Measurements from ENCODE around the gene AGT.
"Not testable (repeated sequence)": the region's sequence is repeated elsewhere in the genome, so short reads cannot be mapped to it uniquely, and the experiment has no call there.

AGT gene

DNA sequence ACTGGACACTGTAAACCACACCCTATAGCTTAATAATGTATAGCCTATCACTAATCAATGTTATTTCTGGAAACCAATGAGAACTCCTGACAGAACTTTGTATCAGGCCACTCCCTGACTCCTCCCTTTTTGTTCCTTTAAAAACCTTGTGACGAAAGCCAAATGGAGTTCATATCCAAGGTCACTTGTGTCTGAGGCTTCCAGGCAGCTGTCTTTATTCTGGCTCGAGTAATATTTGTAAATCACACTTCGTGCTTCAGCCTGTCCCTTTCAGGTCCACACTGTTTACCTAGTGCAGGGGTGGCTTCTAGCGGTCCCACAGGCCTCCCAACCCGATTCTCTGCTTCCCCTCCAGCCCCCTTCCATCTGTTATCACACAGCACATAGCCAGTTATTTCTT lies 17.1 kb upstream of the AGT start:
- TF ChIP-seq, protein P1, sequence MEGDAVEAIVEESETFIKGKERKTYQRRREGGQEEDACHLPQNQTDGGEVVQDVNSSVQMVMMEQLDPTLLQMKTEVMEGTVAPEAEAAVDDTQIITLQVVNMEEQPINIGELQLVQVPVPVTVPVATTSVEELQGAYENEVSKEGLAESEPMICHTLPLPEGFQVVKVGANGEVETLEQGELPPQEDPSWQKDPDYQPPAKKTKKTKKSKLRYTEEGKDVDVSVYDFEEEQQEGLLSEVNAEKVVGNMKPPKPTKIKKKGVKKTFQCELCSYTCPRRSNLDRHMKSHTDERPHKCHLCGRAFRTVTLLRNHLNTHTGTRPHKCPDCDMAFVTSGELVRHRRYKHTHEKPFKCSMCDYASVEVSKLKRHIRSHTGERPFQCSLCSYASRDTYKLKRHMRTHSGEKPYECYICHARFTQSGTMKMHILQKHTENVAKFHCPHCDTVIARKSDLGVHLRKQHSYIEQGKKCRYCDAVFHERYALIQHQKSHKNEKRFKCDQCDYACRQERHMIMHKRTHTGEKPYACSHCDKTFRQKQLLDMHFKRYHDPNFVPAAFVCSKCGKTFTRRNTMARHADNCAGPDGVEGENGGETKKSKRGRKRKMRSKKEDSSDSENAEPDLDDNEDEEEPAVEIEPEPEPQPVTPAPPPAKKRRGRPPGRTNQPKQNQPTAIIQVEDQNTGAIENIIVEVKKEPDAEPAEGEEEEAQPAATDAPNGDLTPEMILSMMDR (IDR thresholded peaks at IDR 0.05; ENCODE audit: borderline replicate concordance, extremely low read depth, low read length, poor library complexity, severe bottlenecking): no peak
- TF ChIP-seq EZH2 (IDR thresholded peaks at IDR 0.05; ENCODE audit: borderline replicate concordance, low read depth, low read length, severe bottlenecking): no peak
- H3K4me2 ChIP-seq (ENCODE audit: insufficient read depth, low read length): no peak overlapping the region
- no peak overlapping the region for H3K27ac ChIP-seq (ENCODE audit: low read length)

DNA sequence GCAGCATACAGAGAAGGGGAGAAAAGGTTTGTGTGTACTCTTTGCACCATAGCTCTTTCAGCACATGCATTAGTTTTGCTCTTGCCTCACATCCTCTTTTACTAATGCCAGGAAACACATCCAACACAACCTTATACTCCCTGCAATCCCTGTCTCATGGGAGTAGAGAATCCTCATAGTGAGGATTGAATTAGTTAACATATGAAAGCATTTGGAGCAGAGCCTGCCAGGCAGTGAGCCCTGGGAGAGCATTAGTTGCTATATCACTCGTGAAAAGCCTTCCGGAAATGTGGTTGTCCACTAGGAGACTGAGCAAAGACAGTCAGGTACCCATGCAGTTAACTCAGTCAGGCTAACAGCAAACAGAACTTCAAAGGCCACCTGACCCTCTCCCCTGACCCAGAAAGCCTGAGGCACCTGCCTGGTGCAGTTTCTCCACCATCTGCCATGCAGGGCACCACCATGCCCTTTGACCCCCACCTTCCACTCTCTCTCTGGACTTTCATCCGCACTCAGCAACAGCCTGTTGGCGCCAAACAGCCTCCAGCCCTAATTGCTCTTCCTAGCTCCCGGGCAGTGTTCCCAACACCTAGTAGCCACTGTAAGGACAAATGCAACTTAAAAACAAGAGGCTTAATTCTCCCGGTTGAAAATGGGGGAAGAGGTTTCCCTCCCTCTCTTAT lies 14.9 kb upstream of the AGT start:
- TF ChIP-seq EZH2 (IDR thresholded peaks at IDR 0.05; ENCODE audit: borderline replicate concordance, low read depth, low read length, severe bottlenecking): no peak
- TF ChIP-seq, protein P1 (IDR thresholded peaks at IDR 0.05; ENCODE audit: borderline replicate concordance, extremely low read depth, low read length, poor library complexity, severe bottlenecking): no peak

More for the DNA sequence above, 17.1 kb upstream of the AGT start:
- H3K27me3 ChIP-seq (ENCODE audit: insufficient read depth, low read length, poor library complexity): no peaks in the 10 kb centered on the region
- no peak overlapping the region for H3K9ac ChIP-seq (ENCODE audit: low read depth, low read length)
- no peaks in the 10 kb centered on the region for H3K4me1 ChIP-seq (ENCODE audit: insufficient read depth, low read length)
- no peaks in the 10 kb centered on the region for H3K9me3 ChIP-seq (ENCODE audit: insufficient read depth, low read length, severe bottlenecking)
- no peak for DNase-seq
- H4K20me1 ChIP-seq (ENCODE audit: insufficient read depth, low read length): no peaks in the 10 kb centered on the region
- no peak for ATAC-seq (ENCODE audit: insufficient read depth, low read depth)
- H3K36me3 ChIP-seq (ENCODE audit: insufficient read depth, low read length): no peaks in the 10 kb centered on the region
- no peak overlapping the region for H2AFZ ChIP-seq (ENCODE audit: low read depth, low read length)
- no peak overlapping the region for H3K4me3 ChIP-seq (ENCODE audit: low read depth in 1 of 2, low read length in 2 of 2)
- no peaks in the 10 kb centered on the region for H3K79me2 ChIP-seq (ENCODE audit: insufficient read depth, low read length)

DNA sequence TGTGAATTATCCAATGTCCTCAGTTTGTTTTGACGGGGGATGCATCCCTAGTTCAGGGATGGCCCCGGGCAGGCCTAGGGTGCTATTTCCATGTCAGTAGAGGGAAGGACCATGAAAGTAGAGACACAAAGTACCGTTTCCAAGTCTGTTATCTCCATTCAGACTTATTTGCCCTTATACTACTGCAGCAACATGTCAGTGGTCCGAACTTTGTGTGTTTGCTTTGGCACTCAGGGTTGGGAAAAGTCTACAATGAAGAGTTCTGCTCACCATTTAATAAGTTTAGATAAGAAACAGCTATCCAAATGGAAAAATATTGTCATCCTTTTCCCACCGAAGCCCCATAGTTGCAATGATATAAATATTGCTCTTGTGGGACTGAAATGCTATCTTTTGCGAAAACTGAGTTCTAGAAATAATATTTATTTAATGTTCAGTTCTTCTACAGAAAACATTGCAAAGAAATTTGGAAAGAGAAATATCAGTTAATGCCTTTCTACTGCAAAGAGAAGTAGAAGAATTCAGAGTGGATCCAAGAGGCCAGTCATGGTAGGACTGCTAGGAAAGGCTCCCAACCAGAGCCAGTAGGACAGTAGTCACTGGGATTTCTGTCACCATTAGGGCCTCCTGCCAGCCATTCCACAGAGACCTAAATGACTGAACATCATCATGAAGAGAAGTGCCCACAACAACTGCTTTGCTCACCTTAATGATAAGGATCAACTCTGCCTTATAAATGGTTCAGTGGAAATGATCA lies 11.5 kb upstream of the AGT start:
- Histone ChIP-seq H3K9ac (ENCODE audit: low read depth, low read length) (no peak overlapping the region), H3K27me3 (ENCODE audit: insufficient read depth, low read length, poor library complexity) (no peaks in the 10 kb centered on the region), H4K20me1 (ENCODE audit: insufficient read depth, low read length) (no peaks in the 10 kb centered on the region), H3K9me3 (ENCODE audit: insufficient read depth, low read length, severe bottlenecking) (peaks cover 8% of the 10 kb centered on the region), H2AFZ (ENCODE audit: low read depth, low read length) (no peak overlapping the region), H3K79me2 (ENCODE audit: insufficient read depth, low read length) (no peaks in the 10 kb centered on the region), H3K4me2 (ENCODE audit: insufficient read depth, low read length) (no peak overlapping the region), H3K36me3 (ENCODE audit: insufficient read depth, low read length) (no peaks in the 10 kb centered on the region), H3K27ac (ENCODE audit: low read length) (no peak overlapping the region), H3K4me1 (ENCODE audit: insufficient read depth, low read length) (no peaks in the 10 kb centered on the region), H3K4me3 (ENCODE audit: low read depth in 1 of 2, low read length in 2 of 2) (no peak overlapping the region)
- TF ChIP-seq, protein P1 (IDR thresholded peaks at IDR 0.05; ENCODE audit: borderline replicate concordance, extremely low read depth, low read length, poor library complexity, severe bottlenecking): no peak
- TF ChIP-seq EZH2 (IDR thresholded peaks at IDR 0.05; ENCODE audit: borderline replicate concordance, low read depth, low read length, severe bottlenecking): no peak
- ATAC-seq (ENCODE audit: insufficient read depth, low read depth) (no peak), DNase-seq (no peak)

More for the DNA sequence above, 14.9 kb upstream of the AGT start:
- Histone ChIP-seq H3K36me3 (ENCODE audit: insufficient read depth, low read length) (no peaks in the 10 kb centered on the region), H3K79me2 (ENCODE audit: insufficient read depth, low read length) (no peaks in the 10 kb centered on the region), H3K9me3 (ENCODE audit: insufficient read depth, low read length, severe bottlenecking) (no peaks in the 10 kb centered on the region), H3K4me2 (ENCODE audit: insufficient read depth, low read length) (no peak overlapping the region), H3K27ac (ENCODE audit: low read length) (no peak overlapping the region), H3K9ac (ENCODE audit: low read depth, low read length) (no peak overlapping the region), H3K4me1 (ENCODE audit: insufficient read depth, low read length) (no peaks in the 10 kb centered on the region), H4K20me1 (ENCODE audit: insufficient read depth, low read length) (no peaks in the 10 kb centered on the region), H2AFZ (ENCODE audit: low read depth, low read length) (no peak overlapping the region), H3K4me3 (ENCODE audit: low read depth in 1 of 2, low read length in 2 of 2) (no peak overlapping the region), H3K27me3 (ENCODE audit: insufficient read depth, low read length, poor library complexity) (no peaks in the 10 kb centered on the region)
- ATAC-seq (ENCODE audit: insufficient read depth, low read depth) (no peak), DNase-seq (no peak)

DNA sequence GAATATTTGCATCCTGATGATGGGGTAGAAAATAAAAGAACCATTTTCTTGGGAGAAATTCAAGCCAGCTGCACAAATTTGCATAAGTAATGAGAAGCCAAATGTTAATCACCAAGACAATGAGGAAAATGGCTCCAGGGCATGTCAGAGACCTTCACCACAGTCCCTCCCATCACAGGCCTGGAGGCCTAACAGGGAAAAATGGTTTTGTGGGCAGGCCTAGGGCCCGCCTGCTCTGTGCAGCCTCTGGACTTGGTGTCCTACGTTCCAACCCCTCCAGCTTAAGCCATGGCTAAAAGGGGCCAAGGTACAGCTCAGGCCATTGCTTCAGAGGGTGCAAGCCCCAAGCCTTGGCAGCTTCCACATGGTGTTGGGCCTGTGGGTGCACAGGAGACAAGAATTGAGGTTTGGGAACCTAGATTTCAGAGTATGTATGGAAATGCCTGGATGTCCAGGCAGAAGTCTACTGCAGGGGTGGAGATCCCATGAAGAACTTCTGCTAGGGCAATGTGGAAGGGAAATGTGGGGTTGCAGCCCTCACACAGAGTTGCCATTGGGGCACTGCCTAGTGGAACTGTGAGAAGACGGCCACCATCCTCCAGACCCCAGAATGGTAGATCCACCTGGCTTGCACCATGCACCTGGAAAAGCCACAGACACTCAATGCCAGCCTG lies 8.1 kb upstream of the AGT start:
- not testable (repeated sequence) for H3K36me3 ChIP-seq (ENCODE audit: insufficient read depth, low read length); H3K9ac ChIP-seq (ENCODE audit: low read depth, low read length); H3K27me3 ChIP-seq (ENCODE audit: insufficient read depth, low read length, poor library complexity); H3K9me3 ChIP-seq (ENCODE audit: insufficient read depth, low read length, severe bottlenecking); H4K20me1 ChIP-seq (ENCODE audit: insufficient read depth, low read length); H3K27ac ChIP-seq (ENCODE audit: low read length); H3K4me3 ChIP-seq (ENCODE audit: low read depth in 1 of 2, low read length in 2 of 2); ATAC-seq (ENCODE audit: insufficient read depth, low read depth); H3K4me1 ChIP-seq (ENCODE audit: insufficient read depth, low read length); DNase-seq; H2AFZ ChIP-seq (ENCODE audit: low read depth, low read length); H3K79me2 ChIP-seq (ENCODE audit: insufficient read depth, low read length); H3K4me2 ChIP-seq (ENCODE audit: insufficient read depth, low read length)

Data from DND-41 (cell line).